Measurements from ENCODE around the gene MAP4K2.

MAP4K2 gene

GRCh38 chr11:64792482-64792881, 10.5 kb downstream of the MAP4K2 start:
- Mint-ChIP-seq H3K9me3 (no peaks in the 10 kb centered on the region), H3K4me3 (no peak overlapping the region), H3K27ac (peak overlapping the region; percentile 76), H3K27me3 (no peaks in the 10 kb centered on the region), H3K4me1 (peaks cover 38% of the 10 kb centered on the region), H3K36me3 (peaks cover 56% of the 10 kb centered on the region)
- ATAC-seq: no peak

- Mint-ChIP-seq H3K36me3 (peaks cover 56% of the 10 kb centered on the region), H3K4me1 (peaks cover 37% of the 10 kb centered on the region), H3K9me3 (no peaks in the 10 kb centered on the region), H3K27me3 (no peaks in the 10 kb centered on the region), H3K27ac (peak overlapping the region; percentile 35), H3K4me3 (no peak overlapping the region)
- ATAC-seq: no peak
These were observed 11.2 kb downstream of the MAP4K2 start for GRCh38 chr11:64791781-64792291.

DNA sequence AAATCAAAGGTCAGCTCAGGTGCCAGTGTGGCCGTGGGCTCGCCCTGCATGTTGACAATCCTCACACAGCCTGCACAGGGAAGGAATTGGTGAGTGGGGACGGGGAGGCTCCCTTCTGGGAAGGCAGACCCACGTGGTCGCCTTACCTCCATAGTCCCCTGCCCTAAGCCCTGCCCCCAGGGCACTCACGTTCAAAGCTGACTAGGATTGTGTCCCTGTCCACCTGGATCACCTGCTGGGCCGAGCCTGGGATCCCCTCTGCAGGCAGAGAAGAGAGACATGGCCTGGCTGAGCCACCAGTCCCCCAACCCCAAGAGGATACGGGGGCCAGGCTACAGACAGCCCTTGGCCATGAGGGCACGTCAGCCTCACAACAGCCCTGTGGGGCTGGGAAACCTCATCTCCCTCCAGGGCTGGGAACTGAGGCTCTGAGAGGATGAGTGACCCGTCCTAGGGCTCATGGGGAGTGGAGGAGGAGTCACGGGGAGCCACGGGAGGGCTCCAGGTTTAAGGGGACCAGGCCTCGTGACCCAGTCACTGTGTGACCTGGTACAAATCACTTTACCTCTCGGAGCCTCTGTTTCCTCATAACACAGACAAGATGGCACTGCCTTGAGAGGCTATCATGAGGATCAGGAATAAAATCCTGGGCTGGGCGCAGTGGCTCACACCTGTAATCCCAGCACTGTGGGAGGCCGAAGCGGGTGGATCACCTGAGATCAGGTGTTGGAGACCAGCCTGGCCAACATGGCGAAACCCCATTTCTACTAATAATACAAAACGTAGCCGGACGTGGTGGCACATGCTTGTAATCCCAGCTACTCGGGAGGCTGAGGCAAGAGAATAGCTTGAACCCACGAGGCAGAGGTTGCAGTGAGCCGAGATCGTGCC, 12.6 kb downstream of the MAP4K2 start:
- no peaks in the 10 kb centered on the region for H3K9me3 Mint-ChIP-seq
- H3K36me3 Mint-ChIP-seq: peaks cover 48% of the 10 kb centered on the region
- no peak overlapping the region for H3K27ac Mint-ChIP-seq
- peaks cover 32% of the 10 kb centered on the region for H3K4me1 Mint-ChIP-seq
- H3K27me3 Mint-ChIP-seq: no peaks in the 10 kb centered on the region
- ATAC-seq: no peak
- no peak overlapping the region for H3K4me3 Mint-ChIP-seq

DNA sequence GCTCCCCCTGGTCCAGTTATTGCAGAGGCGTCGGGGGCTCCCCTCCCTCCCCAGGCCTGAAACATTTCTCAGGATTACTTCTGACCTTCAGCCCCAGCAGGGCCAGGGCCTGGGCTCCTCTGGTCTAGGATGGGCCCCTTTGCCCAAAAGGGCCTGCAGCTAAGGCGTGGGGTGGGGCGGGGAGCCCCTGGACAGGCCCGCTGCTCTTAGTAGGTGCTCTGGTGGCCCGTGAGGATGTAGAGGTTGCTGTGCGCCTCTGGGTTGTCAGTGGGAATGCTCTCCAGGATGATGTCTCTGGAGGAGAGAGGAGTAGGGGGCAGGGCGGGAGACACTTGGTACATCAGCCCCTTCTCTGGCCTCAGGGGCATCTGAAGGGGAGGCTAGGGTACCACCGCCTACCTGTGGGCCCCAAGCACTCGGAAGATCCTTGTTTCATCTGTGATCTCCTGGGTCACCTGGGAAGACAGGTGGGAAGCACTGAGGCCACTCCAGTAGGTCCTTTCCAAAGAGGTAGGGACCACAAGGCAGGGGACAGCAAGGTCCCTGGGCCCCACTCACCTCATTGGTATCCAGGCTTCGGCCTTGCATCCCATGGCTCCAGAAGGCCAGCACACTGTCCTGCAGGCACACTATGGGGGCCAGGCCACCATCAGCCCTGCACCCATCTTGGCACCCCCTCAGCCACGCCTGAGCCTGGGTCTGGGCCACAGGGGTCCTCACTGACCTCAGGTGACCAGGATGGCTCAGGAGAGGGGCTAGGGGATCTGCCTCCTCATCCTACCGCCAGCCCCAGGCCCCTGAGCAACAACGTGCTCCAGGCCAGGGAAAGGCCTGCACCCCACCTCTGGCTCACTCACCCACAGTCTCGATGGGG, 13.4 kb downstream of the MAP4K2 start:
- H3K4me3 Mint-ChIP-seq: no peak overlapping the region
- no peak overlapping the region for H3K27ac Mint-ChIP-seq
- peaks cover 44% of the 10 kb centered on the region for H3K36me3 Mint-ChIP-seq
- H3K4me1 Mint-ChIP-seq: peaks cover 30% of the 10 kb centered on the region
- H3K9me3 Mint-ChIP-seq: no peaks in the 10 kb centered on the region
- no peaks in the 10 kb centered on the region for H3K27me3 Mint-ChIP-seq
- ATAC-seq: no peak

DNA sequence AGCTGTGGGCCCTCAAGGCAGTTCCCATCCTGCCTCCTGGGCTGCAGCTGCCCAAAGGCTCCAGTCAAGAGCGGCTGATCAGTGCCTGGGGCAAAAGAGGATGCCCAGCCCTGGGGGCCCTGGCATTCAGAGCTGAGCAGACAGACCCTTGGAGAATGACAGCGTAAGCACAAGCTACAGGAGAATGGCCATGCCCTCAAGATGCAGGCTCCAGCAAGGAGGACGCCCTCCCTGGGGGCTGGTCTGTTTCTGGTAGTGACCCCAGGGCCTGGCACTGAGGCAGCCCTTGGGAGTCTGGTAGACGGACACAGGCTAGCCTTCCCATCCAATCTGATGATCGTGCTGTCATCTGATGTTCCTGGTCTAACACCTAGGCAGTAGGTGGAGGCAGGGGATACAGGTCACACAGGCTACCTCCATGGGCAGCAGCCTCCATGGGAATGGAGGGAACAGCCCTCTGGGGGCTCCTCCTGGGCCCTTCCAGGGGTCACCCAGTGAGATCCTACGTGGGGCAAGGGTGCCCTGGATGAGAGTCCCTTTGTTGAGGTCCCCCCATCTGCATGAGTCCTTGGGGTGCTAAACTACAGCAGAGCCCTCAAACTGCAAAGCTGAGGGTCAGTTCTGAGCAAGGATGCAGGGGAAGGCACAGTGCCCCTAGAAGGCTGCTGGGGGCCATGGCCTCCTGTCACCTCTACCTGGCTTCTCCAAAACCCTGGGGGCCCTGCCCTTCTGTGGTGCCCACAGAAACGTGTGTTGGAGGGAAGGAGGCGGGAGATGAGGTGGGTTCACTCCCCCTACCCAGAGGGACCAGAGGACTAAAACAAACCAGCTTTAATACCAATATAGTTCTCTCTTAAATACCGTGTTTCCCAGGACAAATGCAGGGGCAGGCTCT, 14.4 kb downstream of the MAP4K2 start:
- Mint-ChIP-seq H3K36me3 (peaks cover 35% of the 10 kb centered on the region), H3K4me3 (no peak overlapping the region), H3K4me1 (peaks cover 21% of the 10 kb centered on the region), H3K27me3 (no peaks in the 10 kb centered on the region), H3K27ac (no peak overlapping the region), H3K9me3 (no peaks in the 10 kb centered on the region)
- ATAC-seq: no peak

GRCh38 chr11:64787526-64788320, 15.3 kb downstream of the MAP4K2 start:
- Mint-ChIP-seq H3K36me3 (peaks cover 33% of the 10 kb centered on the region), H3K27me3 (no peaks in the 10 kb centered on the region), H3K4me3 (no peak overlapping the region), H3K4me1 (peaks cover 23% of the 10 kb centered on the region), H3K9me3 (no peaks in the 10 kb centered on the region), H3K27ac (peak overlapping the region; percentile 49)
- peak; percentile 73 for ATAC-seq

DNA sequence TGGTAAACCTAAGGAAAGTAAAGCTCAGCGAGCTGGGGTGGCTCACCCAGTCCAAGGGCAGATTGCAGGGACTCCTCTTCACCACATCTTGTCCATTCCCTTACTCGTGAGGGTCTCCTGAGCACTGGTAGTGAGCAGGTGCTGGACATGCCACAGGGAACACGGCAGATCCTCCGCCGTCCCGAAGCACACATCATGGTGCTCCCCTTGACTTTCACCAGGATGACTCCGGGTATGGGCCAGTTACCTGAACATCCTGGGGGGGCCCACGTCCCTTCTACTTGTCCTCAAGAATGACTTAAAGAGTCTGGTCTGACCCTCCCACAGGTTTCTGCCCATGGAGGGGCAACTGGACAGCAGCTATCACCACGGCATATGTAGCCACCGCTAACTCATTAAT, 16.7 kb downstream of the MAP4K2 start:
- H3K27me3 Mint-ChIP-seq: no peaks in the 10 kb centered on the region
- peaks cover 28% of the 10 kb centered on the region for H3K36me3 Mint-ChIP-seq
- H3K4me3 Mint-ChIP-seq: no peak overlapping the region
- ATAC-seq: no peak
- no peak overlapping the region for H3K27ac Mint-ChIP-seq
- peaks cover 31% of the 10 kb centered on the region for H3K4me1 Mint-ChIP-seq
- no peaks in the 10 kb centered on the region for H3K9me3 Mint-ChIP-seq

- Mint-ChIP-seq H3K4me1 (peaks cover 38% of the 10 kb centered on the region), H3K4me3 (no peak overlapping the region), H3K36me3 (peaks cover 18% of the 10 kb centered on the region), H3K27ac (peak overlapping the region; percentile 76), H3K27me3 (no peaks in the 10 kb centered on the region), H3K9me3 (no peaks in the 10 kb centered on the region)
- ATAC-seq: no peak
These were observed 18.0 kb downstream of the MAP4K2 start for GRCh38 chr11:64784813-64785581.

GRCh38 chr11:64778473-64779298, 24.3 kb downstream of the MAP4K2 start, which contains the start of gene SF1:
Gene SF1, minus strand, starts transcription at chr11:64778542. Its CDS starts 150 bp downstream, at chr11:64778392.
- H3K27me3 Mint-ChIP-seq: no peaks in the 10 kb centered on the region
- peak within 1 kb of the TSS; percentile 95 for H3K4me3 Mint-ChIP-seq
- H3K27ac Mint-ChIP-seq: peak within 1 kb of the TSS; percentile 100
- peaks cover 66% of the 10 kb centered on the region for H3K4me1 Mint-ChIP-seq
- peaks cover 41% of the 10 kb centered on the region for H3K36me3 Mint-ChIP-seq
- no peaks in the 10 kb centered on the region for H3K9me3 Mint-ChIP-seq
- ATAC-seq: peak; percentile 95

GRCh38 chr11:64778223-64778472, 24.9 kb downstream of the MAP4K2 start:
- Mint-ChIP-seq H3K4me3 (peak overlapping the region; percentile 93), H3K4me1 (peaks cover 70% of the 10 kb centered on the region), H3K9me3 (no peaks in the 10 kb centered on the region), H3K27me3 (no peaks in the 10 kb centered on the region), H3K36me3 (peaks cover 46% of the 10 kb centered on the region), H3K27ac (peak overlapping the region; percentile 100)
- peak; percentile 42 for ATAC-seq

DNA sequence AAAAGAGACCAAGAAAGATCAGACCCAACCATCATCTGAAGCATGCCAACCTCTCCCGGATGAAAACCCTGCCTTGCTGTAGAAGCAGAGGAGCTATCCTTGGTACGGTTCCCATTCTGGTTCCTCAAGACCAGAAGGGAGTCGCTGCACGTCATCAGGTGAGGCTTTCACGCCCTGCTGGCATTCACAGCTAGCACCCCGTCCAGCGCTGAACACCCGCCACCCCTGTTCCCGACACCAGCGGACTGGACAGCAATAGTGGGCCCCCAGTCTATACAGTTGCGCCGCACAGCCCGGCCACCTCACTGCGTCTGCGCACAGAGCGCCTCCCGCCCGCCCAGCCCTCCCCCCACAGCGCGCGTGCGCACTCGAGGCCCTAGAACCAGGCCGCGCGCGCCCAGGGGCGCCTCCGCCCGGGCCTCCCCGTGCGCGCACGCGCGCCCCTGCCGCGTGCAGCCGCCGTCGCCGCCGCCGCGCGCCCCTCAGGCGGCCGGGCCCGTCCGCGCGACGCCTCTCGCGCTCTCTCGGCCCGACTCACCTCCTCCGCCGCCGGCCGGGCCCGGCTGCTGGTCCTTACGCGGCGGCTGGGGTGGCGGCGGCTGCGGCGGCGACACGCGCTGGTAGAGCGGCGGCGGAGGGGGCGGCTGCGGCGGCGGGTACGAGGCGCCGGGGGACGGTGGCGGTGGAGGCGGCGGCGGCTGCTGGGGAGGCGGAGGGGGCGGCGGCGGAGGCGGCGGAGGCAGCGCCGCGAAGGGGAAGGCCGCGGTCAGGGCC, 25.4 kb downstream of the MAP4K2 start:
- H3K27ac Mint-ChIP-seq: peak overlapping the region; percentile 100
- peaks cover 51% of the 10 kb centered on the region for H3K36me3 Mint-ChIP-seq
- ATAC-seq: peak; percentile 41
- H3K9me3 Mint-ChIP-seq: no peaks in the 10 kb centered on the region
- H3K27me3 Mint-ChIP-seq: no peaks in the 10 kb centered on the region
- H3K4me3 Mint-ChIP-seq: peak overlapping the region; percentile 95
- peaks cover 70% of the 10 kb centered on the region for H3K4me1 Mint-ChIP-seq

DNA sequence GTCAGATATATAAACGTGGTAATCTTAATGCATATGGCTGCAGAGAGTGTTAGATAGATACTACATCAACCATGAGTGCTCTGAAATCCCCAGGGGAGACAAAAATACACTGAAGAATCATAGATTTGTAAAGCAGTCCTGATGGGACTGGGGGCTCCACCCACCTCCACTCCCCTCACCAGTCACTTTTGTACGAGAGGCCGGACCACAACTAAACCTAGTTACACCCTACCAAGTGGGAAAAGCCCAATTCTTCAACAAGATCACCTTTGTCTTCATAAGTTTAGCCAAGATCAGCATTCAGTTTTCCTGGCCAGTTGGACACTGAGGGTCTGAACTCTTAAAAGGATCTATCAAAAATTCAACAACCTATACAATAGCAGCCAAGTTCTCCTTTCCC, 26.1 kb downstream of the MAP4K2 start:
- peak overlapping the region; percentile 95 for H3K4me3 Mint-ChIP-seq
- H3K27ac Mint-ChIP-seq: peak overlapping the region; percentile 87
- H3K9me3 Mint-ChIP-seq: no peaks in the 10 kb centered on the region
- ATAC-seq: no peak
- no peaks in the 10 kb centered on the region for H3K27me3 Mint-ChIP-seq
- H3K4me1 Mint-ChIP-seq: peaks cover 71% of the 10 kb centered on the region
- peaks cover 59% of the 10 kb centered on the region for H3K36me3 Mint-ChIP-seq
